Neural crest cell (in vitro differentiated cells): Measurements from ENCODE around the gene NUCB1. TPM values are rescaled to one million over a fixed set of nuclear protein-coding genes. Genes with fewer than 3 reads are reported as not detected.
A peak's percentile ranks its signal among the peaks of the same experiment; 100 is the strongest.

Experiments used
- DNase-seq: peaks from one replicate; pipeline ENCODE4 v3.0.0; 2021; ENCODE audit warnings: low read depth, mixed read lengths, low spot score
- H3K27ac Mint-ChIP-seq: one replicate; pipeline ENCODE4 v1.8.0; 2021; ENCODE audit warnings: mild to moderate bottlenecking, mixed read lengths; ENCODE audit not compliant: unreplicated experiment
- H3K27me3 Mint-ChIP-seq: 2 replicates; pipeline ENCODE4 v1.8.0; 2021; ENCODE audit warnings: low read depth, mild to moderate bottlenecking, mixed read lengths
- H3K36me3 Mint-ChIP-seq: 2 replicates; pipeline ENCODE4 v1.8.0; 2021; ENCODE audit warnings: low read depth, mild to moderate bottlenecking, mixed read lengths
- H3K4me1 Mint-ChIP-seq: 2 replicates; pipeline ENCODE4 v1.8.0; 2021; ENCODE audit warnings: mixed read lengths
- H3K4me3 Mint-ChIP-seq: one replicate; pipeline ENCODE4 v1.8.0; 2021; ENCODE audit warnings: mild to moderate bottlenecking, mixed read lengths
- H3K9me3 Mint-ChIP-seq: 2 replicates; pipeline ENCODE4 v1.8.0; 2021; ENCODE audit warnings: mixed read lengths
- CTCF ChIP-seq: fragments of 200-600 bp; sonication (generic); conservative IDR thresholded peaks from 2 replicates; pipeline ENCODE4 v1.5.0; 2021; ENCODE audit warnings: antibody characterized with exemption, mild to moderate bottlenecking
- total RNA-seq: library from RNA; stranded (reverse); gene quantifications from 2 replicates; pipeline ENCODE4 v1.2.1, GENCODE V29; 2021

NUCB1 gene
- total RNA-seq, 1 donor from 2014 or later = 102 TPM

GRCh38 chr19:48955308-48955958, 55.3 kb downstream of the NUCB1 start:
- TF ChIP-seq CTCF = no peak
- peaks cover 22% of the 10 kb centered on the region for H3K4me1 Mint-ChIP-seq
- H3K27ac Mint-ChIP-seq = peak overlapping the region; percentile 35

DNA sequence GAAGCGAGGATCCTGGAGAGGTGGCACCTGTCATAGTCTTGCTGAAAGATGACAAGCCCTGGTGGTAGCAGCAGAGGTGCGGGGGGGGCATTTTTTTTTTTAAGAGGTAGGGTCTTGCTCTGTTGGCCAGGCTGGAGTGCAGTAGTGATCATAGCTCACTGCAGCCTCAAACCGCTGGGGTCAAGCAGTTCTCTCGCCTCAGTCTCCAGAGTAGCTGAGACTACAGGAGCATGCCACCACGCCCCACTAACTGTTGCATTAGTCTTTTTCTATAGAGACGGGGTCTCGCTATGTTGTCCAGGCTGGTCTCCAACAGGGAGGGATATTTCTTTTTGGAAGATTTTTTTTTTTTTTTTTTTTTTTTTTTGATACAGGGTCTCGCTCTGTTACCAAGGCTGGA, 57.9 kb downstream of the NUCB1 start:
- no peak for DNase-seq
- no peak for TF ChIP-seq CTCF
- Mint-ChIP-seq H3K9me3 (no peaks in the 10 kb centered on the region), H3K36me3 (peaks cover 16% of the 10 kb centered on the region), H3K27me3 (no peaks in the 10 kb centered on the region), H3K27ac (no peak overlapping the region), H3K4me1 (peaks cover 41% of the 10 kb centered on the region), H3K4me3 (peak overlapping the region; percentile 67)

More at GRCh38 chr19:48955308-48955958, 55.3 kb downstream of the NUCB1 start:
- Mint-ChIP-seq H3K36me3 (peaks cover 11% of the 10 kb centered on the region), H3K4me3 (peak overlapping the region; percentile 87), H3K27me3 (no peaks in the 10 kb centered on the region), H3K9me3 (no peaks in the 10 kb centered on the region)
- DNase-seq = no peak

- no peak overlapping the region for H3K27ac Mint-ChIP-seq
- no peak overlapping the region for H3K4me3 Mint-ChIP-seq
- peaks cover 16% of the 10 kb centered on the region for H3K36me3 Mint-ChIP-seq
- no peak for TF ChIP-seq CTCF
- peaks cover 6% of the 10 kb centered on the region for H3K27me3 Mint-ChIP-seq
- H3K9me3 Mint-ChIP-seq = no peaks in the 10 kb centered on the region
- H3K4me1 Mint-ChIP-seq = peaks cover 51% of the 10 kb centered on the region
- DNase-seq = no peak
Observed at GRCh38 chr19:48959341-48960239, 59.5 kb downstream of the NUCB1 start.

GRCh38 chr19:48961051-48961649, 61.0 kb downstream of the NUCB1 start:
- Mint-ChIP-seq H3K36me3 (peaks cover 20% of the 10 kb centered on the region), H3K4me3 (peak overlapping the region; percentile 81), H3K27ac (no peak overlapping the region), H3K27me3 (peaks cover 18% of the 10 kb centered on the region), H3K9me3 (no peaks in the 10 kb centered on the region), H3K4me1 (peaks cover 55% of the 10 kb centered on the region)
- DNase-seq = no peak
- TF ChIP-seq CTCF = no peak

DNA sequence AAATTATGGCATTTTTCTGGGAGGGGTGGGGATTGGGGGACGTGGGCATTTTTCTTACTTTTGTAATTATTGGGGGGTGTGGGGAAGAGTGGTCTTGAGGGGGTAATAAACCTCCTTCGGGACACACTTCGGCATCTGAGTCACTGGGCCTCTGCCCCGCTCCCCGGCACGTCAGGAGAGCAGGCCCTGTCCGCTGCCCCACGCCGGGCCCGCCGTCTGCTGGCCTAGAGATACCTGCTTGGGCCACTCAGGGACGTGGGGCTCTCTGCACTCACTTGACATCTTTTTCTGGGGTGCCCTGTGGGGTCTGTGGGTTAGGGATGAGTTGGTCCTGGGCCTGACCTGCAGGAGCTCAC, 61.5 kb downstream of the NUCB1 start:
- Mint-ChIP-seq H3K27ac (peak overlapping the region; percentile 67), H3K27me3 (peaks cover 21% of the 10 kb centered on the region), H3K9me3 (no peaks in the 10 kb centered on the region), H3K36me3 (peaks cover 23% of the 10 kb centered on the region), H3K4me1 (peaks cover 57% of the 10 kb centered on the region), H3K4me3 (peak overlapping the region; percentile 81)
- no peak for DNase-seq
- TF ChIP-seq CTCF = no peak
